ENCODE measurements around the gene HIRIP3. TPM values are rescaled to one million over a fixed set of nuclear protein-coding genes. Genes with fewer than 3 reads are reported as not detected.

Gene HIRIP3
- total RNA-seq, 1 donor from 2014 or later, result 9.9 TPM

GRCh38 chr16:30011714-30012504 lies 16.5 kb upstream of the HIRIP3 start:
- no peak for TF ChIP-seq CTCF (IDR thresholded peaks at IDR 0.05)
- H3K36me3 Mint-ChIP-seq (ENCODE audit: low read depth), result no peaks in the 10 kb centered on the region
- H3K4me3 Mint-ChIP-seq (ENCODE audit: unreplicated experiment), result peak overlapping the region; percentile 61
- peaks cover 18% of the 10 kb centered on the region for H3K27me3 Mint-ChIP-seq (ENCODE audit: low read depth)
- H3K4me1 Mint-ChIP-seq (ENCODE audit: low read depth), result peaks cover 9% of the 10 kb centered on the region
- DNase-seq (ENCODE audit: low spot score), result no peak
- no peak overlapping the region for H3K27ac Mint-ChIP-seq (ENCODE audit: unreplicated experiment)
- no peaks in the 10 kb centered on the region for H3K9me3 Mint-ChIP-seq (ENCODE audit: low read depth)

GRCh38 chr16:30010844-30011713 lies 15.7 kb upstream of the HIRIP3 start, which contains the start of gene DOC2A:
Gene DOC2A, minus strand, starts transcription at chr16:30011027. Its CDS starts 805 bp downstream, at chr16:30010222.
- no peak for TF ChIP-seq CTCF (IDR thresholded peaks at IDR 0.05)
- Mint-ChIP-seq H3K27ac (ENCODE audit: unreplicated experiment) (no peak within 1 kb of the TSS), H3K4me3 (ENCODE audit: unreplicated experiment) (peak within 1 kb of the TSS; percentile 57), H3K9me3 (ENCODE audit: low read depth) (no peaks in the 10 kb centered on the region), H3K4me1 (ENCODE audit: low read depth) (peaks cover 9% of the 10 kb centered on the region), H3K36me3 (ENCODE audit: low read depth) (no peaks in the 10 kb centered on the region), H3K27me3 (ENCODE audit: low read depth) (peaks cover 14% of the 10 kb centered on the region)
- DNase-seq (ENCODE audit: low spot score), result no peak

- Mint-ChIP-seq H3K4me3 (ENCODE audit: unreplicated experiment) (peak overlapping the region; percentile 57), H3K9me3 (ENCODE audit: low read depth) (no peaks in the 10 kb centered on the region), H3K4me1 (ENCODE audit: low read depth) (peaks cover 9% of the 10 kb centered on the region), H3K27me3 (ENCODE audit: low read depth) (peaks cover 14% of the 10 kb centered on the region), H3K36me3 (ENCODE audit: low read depth) (no peaks in the 10 kb centered on the region), H3K27ac (ENCODE audit: unreplicated experiment) (no peak overlapping the region)
- TF ChIP-seq CTCF (IDR thresholded peaks at IDR 0.05), result no peak
- peak; percentile 91 for DNase-seq (ENCODE audit: low spot score)
These were observed 14.8 kb upstream of the HIRIP3 start for GRCh38 chr16:30009990-30010843.

- no peak for TF ChIP-seq CTCF (IDR thresholded peaks at IDR 0.05)
These were observed 13.9 kb upstream of the HIRIP3 start for GRCh38 chr16:30009085-30009862.

More at GRCh38 chr16:30009085-30009862, 13.9 kb upstream of the HIRIP3 start:
- Mint-ChIP-seq H3K9me3 (ENCODE audit: low read depth) (no peaks in the 10 kb centered on the region), H3K27me3 (ENCODE audit: low read depth) (peaks cover 14% of the 10 kb centered on the region), H3K4me3 (ENCODE audit: unreplicated experiment) (no peak overlapping the region), H3K27ac (ENCODE audit: unreplicated experiment) (no peak overlapping the region), H3K36me3 (ENCODE audit: low read depth) (no peaks in the 10 kb centered on the region), H3K4me1 (ENCODE audit: low read depth) (peaks cover 9% of the 10 kb centered on the region)
- DNase-seq (ENCODE audit: low spot score), result no peak

All from chondrocyte (in vitro differentiated cells).